ENCODE data around the gene ATP6V0C.
"Not testable (repeated sequence)": the region's sequence is repeated elsewhere in the genome, so short reads cannot be mapped to it uniquely, and the experiment has no call there.

DNA sequence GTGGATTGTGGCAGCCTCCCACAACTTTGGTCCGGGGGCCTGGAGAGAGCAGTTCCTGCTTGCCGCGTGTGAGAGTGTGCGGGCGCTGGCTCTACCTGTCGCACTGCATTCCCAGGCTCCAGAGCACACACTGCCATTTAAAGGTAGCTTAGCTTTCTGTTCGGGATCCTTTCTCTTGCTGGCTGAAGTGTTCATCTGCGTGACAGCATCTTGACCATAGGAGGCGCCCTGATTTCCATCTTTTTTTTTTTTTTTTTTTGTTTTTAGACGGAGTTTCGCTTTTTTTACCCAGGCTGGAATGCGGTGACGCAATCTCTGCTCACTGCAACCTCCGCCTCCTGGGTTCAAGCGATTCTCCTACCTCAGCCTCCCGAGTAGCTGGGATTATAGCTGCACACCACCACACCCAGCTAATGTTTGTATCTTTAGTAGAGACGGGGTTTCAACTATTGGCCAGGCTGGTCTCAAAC is 37.7 kb downstream of the ATP6V0C start:
- TF ChIP-seq, protein P1, sequence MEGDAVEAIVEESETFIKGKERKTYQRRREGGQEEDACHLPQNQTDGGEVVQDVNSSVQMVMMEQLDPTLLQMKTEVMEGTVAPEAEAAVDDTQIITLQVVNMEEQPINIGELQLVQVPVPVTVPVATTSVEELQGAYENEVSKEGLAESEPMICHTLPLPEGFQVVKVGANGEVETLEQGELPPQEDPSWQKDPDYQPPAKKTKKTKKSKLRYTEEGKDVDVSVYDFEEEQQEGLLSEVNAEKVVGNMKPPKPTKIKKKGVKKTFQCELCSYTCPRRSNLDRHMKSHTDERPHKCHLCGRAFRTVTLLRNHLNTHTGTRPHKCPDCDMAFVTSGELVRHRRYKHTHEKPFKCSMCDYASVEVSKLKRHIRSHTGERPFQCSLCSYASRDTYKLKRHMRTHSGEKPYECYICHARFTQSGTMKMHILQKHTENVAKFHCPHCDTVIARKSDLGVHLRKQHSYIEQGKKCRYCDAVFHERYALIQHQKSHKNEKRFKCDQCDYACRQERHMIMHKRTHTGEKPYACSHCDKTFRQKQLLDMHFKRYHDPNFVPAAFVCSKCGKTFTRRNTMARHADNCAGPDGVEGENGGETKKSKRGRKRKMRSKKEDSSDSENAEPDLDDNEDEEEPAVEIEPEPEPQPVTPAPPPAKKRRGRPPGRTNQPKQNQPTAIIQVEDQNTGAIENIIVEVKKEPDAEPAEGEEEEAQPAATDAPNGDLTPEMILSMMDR (IDR thresholded peaks at IDR 0.05): not testable (repeated sequence)
- TF ChIP-seq JUN (CRISPR knock-in tag; IDR thresholded peaks at IDR 0.05); NR1H2 (CRISPR knock-in tag; IDR thresholded peaks at IDR 0.05); SMAD4 (CRISPR knock-in tag; IDR thresholded peaks at IDR 0.05); NFYB (CRISPR knock-in tag; conservative IDR thresholded peaks at IDR 0.05; ENCODE audit: low read depth): not testable (repeated sequence)
- TF ChIP-seq, protein P2, sequence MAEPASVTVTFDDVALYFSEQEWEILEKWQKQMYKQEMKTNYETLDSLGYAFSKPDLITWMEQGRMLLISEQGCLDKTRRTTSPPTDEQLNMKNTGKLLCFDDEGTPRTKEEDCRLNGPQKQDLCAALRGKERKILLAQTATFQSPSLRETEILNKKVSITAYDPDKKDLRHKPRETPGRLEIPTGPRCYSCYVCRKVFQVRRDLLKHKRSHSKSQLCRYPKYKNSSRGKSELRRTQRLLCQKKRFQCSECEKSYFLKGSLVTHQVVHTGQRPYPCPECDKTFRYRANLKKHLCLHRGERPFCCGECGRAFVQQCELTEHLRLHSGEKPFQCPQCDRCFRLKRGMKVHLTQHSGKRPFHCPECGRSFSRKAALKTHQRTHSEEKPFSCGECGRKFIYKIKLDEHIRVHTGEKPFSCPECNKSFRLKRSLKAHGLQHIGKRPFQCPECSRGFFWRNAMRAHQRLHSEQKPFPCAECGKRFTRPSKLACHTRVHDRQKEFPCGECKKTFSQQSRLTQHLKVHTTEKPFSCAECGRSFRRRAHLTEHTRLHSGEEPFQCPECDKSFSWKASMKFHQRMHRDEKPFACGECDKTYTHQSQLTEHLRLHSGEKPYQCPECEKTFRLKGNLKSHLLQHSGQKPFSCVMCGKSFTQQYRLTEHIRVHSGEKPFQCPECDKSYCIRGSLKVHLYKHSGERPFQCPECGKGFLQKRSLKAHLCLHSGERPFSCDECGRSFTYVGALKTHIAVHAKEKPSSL (CRISPR knock-in tag; conservative IDR thresholded peaks at IDR 0.05): not testable (repeated sequence)
- TF ChIP-seq GABPB1 (CRISPR knock-in tag; IDR thresholded peaks at IDR 0.05): peak; percentile 76
- TF ChIP-seq, protein P3, sequence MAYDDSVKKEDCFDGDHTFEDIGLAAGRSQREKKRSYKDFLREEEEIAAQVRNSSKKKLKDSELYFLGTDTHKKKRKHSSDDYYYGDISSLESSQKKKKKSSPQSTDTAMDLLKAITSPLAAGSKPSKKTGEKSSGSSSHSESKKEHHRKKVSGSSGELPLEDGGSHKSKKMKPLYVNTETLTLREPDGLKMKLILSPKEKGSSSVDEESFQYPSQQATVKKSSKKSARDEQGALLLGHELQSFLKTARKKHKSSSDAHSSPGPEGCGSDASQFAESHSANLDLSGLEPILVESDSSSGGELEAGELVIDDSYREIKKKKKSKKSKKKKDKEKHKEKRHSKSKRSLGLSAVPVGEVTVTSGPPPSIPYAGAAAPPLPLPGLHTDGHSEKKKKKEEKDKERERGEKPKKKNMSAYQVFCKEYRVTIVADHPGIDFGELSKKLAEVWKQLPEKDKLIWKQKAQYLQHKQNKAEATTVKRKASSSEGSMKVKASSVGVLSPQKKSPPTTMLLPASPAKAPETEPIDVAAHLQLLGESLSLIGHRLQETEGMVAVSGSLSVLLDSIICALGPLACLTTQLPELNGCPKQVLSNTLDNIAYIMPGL (CRISPR knock-in tag; IDR thresholded peaks at IDR 0.05): not testable (repeated sequence)
